HFF-Myc (cell line): ENCODE results near the gene KBTBD6.

Source experiments
- DNase-seq: peaks from one replicate; pipeline ENCODE4 v3.0.0-alpha.2; 2011; ENCODE audit warnings: low read depth; ENCODE audit errors: extremely low read depth
- H3K4me3 ChIP-seq: replicated peaks from 2 replicates; pipeline ENCODE4 v1.5.1; 2011; ENCODE audit warnings: low read depth, mild to moderate bottlenecking, control low read depth, low read length
- TF ChIP-seq, protein P1 (sequence below): IDR thresholded peaks from 2 replicates; pipeline ENCODE4 v1.5.1; 2012; ENCODE audit warnings: mild to moderate bottlenecking, low read depth, low read length, control low read depth; ENCODE audit errors: missing control alignments

Gene KBTBD6

DNA sequence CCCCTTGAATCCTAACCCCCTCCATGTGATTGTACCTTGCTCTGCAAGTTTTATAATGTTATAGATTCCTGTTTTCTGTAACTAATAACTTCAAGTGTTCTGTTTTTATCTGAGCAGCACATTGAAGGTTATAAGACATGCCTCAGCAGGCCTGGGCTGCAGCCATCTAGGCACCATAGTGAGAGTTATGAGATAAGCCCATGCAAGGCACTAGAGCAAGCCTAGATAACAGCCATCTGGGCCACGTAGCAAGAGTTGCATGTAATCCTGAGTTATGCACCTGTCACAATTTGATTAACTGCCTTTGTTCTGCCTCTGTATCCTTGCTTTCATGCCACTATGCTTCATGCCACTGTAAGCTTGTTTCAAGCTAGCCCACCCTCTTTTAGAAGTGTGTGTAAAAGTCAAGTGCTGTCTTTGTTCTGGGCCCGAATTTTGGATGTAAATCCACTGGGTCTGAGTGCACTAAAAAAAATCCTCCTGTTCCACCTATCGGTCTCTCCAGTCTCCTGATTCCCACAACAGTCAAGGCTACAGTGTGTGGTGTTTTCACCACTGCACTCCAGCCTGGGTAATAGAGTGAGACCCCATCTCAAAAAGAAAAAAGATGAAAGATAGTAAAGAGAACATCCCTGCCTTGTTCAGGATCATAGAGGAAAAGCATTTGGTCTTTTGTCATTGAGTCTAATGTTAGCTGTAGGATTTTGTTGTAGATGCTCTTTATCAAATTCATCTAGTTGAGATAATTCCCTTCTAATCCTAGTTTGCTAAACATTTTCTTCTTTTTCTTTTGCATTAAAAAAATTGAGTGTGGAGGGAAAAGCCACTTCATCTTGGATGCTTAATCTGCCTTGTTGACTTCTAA is 16.0 kb upstream of the KBTBD6 start:
- no peak for DNase-seq
- TF ChIP-seq, protein P1, sequence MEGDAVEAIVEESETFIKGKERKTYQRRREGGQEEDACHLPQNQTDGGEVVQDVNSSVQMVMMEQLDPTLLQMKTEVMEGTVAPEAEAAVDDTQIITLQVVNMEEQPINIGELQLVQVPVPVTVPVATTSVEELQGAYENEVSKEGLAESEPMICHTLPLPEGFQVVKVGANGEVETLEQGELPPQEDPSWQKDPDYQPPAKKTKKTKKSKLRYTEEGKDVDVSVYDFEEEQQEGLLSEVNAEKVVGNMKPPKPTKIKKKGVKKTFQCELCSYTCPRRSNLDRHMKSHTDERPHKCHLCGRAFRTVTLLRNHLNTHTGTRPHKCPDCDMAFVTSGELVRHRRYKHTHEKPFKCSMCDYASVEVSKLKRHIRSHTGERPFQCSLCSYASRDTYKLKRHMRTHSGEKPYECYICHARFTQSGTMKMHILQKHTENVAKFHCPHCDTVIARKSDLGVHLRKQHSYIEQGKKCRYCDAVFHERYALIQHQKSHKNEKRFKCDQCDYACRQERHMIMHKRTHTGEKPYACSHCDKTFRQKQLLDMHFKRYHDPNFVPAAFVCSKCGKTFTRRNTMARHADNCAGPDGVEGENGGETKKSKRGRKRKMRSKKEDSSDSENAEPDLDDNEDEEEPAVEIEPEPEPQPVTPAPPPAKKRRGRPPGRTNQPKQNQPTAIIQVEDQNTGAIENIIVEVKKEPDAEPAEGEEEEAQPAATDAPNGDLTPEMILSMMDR = no peak
- H3K4me3 ChIP-seq = no peak overlapping the region

GRCh38 chr13:41145136-41145908 is 12.7 kb upstream of the KBTBD6 start:
- TF ChIP-seq, protein P1 = no peak
- DNase-seq = peak; percentile 76
- no peak overlapping the region for H3K4me3 ChIP-seq

GRCh38 chr13:41144576-41144975 is 12.0 kb upstream of the KBTBD6 start:
- TF ChIP-seq, protein P1 = no peak
- no peak overlapping the region for H3K4me3 ChIP-seq
- no peak for DNase-seq

- no peak overlapping the region for H3K4me3 ChIP-seq
- DNase-seq = no peak
- TF ChIP-seq, protein P1 = no peak
Observed at GRCh38 chr13:41139296-41139966, 6.8 kb upstream of the KBTBD6 start.

GRCh38 chr13:41137951-41138350 is 5.3 kb upstream of the KBTBD6 start:
- TF ChIP-seq, protein P1 = no peak
- no peak for DNase-seq

GRCh38 chr13:41137241-41137640 is 4.6 kb upstream of the KBTBD6 start:
- no peak for DNase-seq
- TF ChIP-seq, protein P1 = no peak
- no peak overlapping the region for H3K4me3 ChIP-seq

More at GRCh38 chr13:41137951-41138350, 5.3 kb upstream of the KBTBD6 start:
- no peak overlapping the region for H3K4me3 ChIP-seq
